WTC11 (cell line): ENCODE measurements around the gene NCBP1.

Source experiments
- GABPB1 ChIP-seq: sonication (generic); formaldehyde crosslinking; IDR thresholded peaks from 2 replicates; pipeline ENCODE4 v1.8.1; 2023; ENCODE audit warnings: mild to moderate bottlenecking, missing genetic modification reagents
- IRF2 ChIP-seq: sonication (generic); formaldehyde crosslinking; IDR thresholded peaks from 2 replicates; pipeline ENCODE4 v1.8.0; 2022; ENCODE audit warnings: low read depth, missing genetic modification reagents, borderline replicate concordance
- MYBL2 ChIP-seq: sonication (generic); formaldehyde crosslinking; IDR thresholded peaks from 2 replicates; pipeline ENCODE4 v1.8.1; 2023; ENCODE audit warnings: mild to moderate bottlenecking, moderate library complexity, missing genetic modification reagents
- NFYB ChIP-seq: sonication (generic); formaldehyde crosslinking; conservative IDR thresholded peaks from 2 replicates; pipeline ENCODE4 v1.8.0; 2022; ENCODE audit warnings: low read depth, missing genetic modification reagents
- TEAD4 ChIP-seq: sonication (generic); formaldehyde crosslinking; IDR thresholded peaks from 2 replicates; pipeline ENCODE4 v1.8.0; 2022; ENCODE audit warnings: mild to moderate bottlenecking, missing genetic modification reagents
- TF ChIP-seq, protein P1 (sequence below): fragments of 200-600 bp; IDR thresholded peaks from 2 replicates; pipeline ENCODE4 v1.8.0; 2022; ENCODE audit warnings: antibody characterized with exemption
- TF ChIP-seq, protein P2 (sequence below): sonication (generic); formaldehyde crosslinking; IDR thresholded peaks from 2 replicates; pipeline ENCODE4 v1.8.1; 2023; ENCODE audit warnings: mild to moderate bottlenecking, missing genetic modification reagents, moderate library complexity

DNA sequence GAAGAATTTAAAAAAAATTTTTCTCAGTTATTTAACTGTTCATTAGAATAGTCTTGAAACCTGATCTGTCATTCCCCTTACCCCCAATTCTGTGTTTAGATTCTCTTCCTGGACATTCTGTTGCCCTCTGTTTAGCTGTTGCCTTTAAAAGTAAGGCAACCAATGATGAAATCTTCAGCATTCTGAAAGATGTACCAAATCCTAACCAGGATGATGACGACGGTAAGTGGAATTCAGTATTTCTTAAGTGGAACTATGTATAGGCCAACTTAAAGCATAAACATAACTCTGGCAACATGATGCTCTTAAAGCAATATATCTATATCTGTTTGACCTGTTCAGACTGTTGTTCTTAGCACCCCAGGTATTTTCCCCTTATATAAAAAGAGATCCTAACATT, 27.2 kb downstream of the NCBP1 start:
- TF ChIP-seq, protein P1, sequence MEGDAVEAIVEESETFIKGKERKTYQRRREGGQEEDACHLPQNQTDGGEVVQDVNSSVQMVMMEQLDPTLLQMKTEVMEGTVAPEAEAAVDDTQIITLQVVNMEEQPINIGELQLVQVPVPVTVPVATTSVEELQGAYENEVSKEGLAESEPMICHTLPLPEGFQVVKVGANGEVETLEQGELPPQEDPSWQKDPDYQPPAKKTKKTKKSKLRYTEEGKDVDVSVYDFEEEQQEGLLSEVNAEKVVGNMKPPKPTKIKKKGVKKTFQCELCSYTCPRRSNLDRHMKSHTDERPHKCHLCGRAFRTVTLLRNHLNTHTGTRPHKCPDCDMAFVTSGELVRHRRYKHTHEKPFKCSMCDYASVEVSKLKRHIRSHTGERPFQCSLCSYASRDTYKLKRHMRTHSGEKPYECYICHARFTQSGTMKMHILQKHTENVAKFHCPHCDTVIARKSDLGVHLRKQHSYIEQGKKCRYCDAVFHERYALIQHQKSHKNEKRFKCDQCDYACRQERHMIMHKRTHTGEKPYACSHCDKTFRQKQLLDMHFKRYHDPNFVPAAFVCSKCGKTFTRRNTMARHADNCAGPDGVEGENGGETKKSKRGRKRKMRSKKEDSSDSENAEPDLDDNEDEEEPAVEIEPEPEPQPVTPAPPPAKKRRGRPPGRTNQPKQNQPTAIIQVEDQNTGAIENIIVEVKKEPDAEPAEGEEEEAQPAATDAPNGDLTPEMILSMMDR: no peak
- TF ChIP-seq, protein P2, sequence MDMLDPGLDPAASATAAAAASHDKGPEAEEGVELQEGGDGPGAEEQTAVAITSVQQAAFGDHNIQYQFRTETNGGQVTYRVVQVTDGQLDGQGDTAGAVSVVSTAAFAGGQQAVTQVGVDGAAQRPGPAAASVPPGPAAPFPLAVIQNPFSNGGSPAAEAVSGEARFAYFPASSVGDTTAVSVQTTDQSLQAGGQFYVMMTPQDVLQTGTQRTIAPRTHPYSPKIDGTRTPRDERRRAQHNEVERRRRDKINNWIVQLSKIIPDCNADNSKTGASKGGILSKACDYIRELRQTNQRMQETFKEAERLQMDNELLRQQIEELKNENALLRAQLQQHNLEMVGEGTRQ (CRISPR knock-in tag): no peak
- TF ChIP-seq IRF2 (CRISPR knock-in tag) (no peak), MYBL2 (CRISPR knock-in tag) (no peak), TEAD4 (no peak), NFYB (no peak), GABPB1 (CRISPR knock-in tag) (no peak)
